B cell (primary cell): ENCODE data around the gene AREG.

Experiments used
- EZH2 ChIP-seq: IDR thresholded peaks from 2 replicates; pipeline ENCODE4 v1.6.1; 2012; ENCODE audit warnings: borderline replicate concordance, low read depth, mild to moderate bottlenecking, moderate library complexity, low read length; ENCODE audit not compliant: insufficient read depth, poor library complexity, severe bottlenecking
- TF ChIP-seq, protein P1 (sequence below): fragments of 200-600 bp; IDR thresholded peaks from one replicate; pipeline ENCODE4 v1.8.0; 2022; ENCODE audit warnings: antibody characterized with exemption, mild to moderate bottlenecking

DNA sequence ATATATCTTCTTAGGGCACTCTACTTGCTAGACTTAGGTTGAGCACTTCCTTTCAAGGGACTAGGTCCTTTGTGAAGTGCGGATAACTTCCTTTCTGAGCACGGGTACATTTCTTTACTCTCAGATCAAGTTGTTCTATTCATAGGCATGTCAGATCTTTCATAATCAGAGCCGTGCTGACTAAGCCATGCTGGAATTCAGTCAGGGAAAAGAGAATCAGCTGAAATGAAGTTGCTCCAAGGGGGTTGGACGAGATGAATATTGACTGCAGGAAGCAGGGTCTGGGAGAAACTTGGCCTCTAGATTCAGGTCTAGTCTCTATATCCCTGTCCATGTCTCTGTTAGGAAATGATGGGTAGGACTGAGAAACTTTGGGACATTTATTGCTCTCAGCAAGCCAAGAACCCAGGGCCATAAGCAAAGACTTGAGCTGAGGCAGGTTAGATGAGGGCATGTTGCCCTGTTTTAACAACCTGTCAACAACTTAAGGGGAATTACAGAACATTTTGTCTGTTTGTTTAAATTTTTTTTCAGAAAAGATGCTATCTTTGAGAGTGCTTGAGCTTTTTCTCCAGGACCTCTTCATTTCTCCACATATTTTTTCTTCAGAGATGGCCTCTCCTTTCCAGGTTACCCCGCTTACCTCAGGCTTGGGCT is 28.3 kb downstream of the AREG start:
- TF ChIP-seq, protein P1, sequence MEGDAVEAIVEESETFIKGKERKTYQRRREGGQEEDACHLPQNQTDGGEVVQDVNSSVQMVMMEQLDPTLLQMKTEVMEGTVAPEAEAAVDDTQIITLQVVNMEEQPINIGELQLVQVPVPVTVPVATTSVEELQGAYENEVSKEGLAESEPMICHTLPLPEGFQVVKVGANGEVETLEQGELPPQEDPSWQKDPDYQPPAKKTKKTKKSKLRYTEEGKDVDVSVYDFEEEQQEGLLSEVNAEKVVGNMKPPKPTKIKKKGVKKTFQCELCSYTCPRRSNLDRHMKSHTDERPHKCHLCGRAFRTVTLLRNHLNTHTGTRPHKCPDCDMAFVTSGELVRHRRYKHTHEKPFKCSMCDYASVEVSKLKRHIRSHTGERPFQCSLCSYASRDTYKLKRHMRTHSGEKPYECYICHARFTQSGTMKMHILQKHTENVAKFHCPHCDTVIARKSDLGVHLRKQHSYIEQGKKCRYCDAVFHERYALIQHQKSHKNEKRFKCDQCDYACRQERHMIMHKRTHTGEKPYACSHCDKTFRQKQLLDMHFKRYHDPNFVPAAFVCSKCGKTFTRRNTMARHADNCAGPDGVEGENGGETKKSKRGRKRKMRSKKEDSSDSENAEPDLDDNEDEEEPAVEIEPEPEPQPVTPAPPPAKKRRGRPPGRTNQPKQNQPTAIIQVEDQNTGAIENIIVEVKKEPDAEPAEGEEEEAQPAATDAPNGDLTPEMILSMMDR = no peak
- TF ChIP-seq EZH2 = no peak
